HepG2 (cell line): Measurements from ENCODE around the gene TMEM273. TPM values are rescaled to one million over a fixed set of nuclear protein-coding genes. Genes with fewer than 3 reads are reported as not detected.

ENCODE experiments used
- ATAC-seq: fragments of 200-7000 bp; cut with Tn5 transposase; 3 replicates; pipeline ENCODE4 v1.9.1; 2020; ENCODE audit warnings: mild to moderate bottlenecking, moderate library complexity
- BruUV-seq: library from RNA; stranded (reverse); fragments of 400-500 nt; replicated peaks from 2 replicates; lab custom pipeline; 2021; lab: Mats Ljungman, UMichigan
- CTCF ChIA-PET: fragments of 300-600 bp; formaldehyde crosslinking; extraction: SDS; loops from one replicate; lab custom pipeline; 2021; ENCODE audit warnings: low total read pairs, inconsistent platforms, low intra/inter-chr PET ratio; lab: Yijun Ruan, JAX
- POLR2A ChIA-PET: fragments of 350-600 bp; sonication (Branson Sonifier 250); formaldehyde crosslinking; loops from one replicate; lab custom pipeline; 2020; ENCODE audit warnings: antibody characterized with exemption, inconsistent platforms; lab: Yijun Ruan, JAX
- DNase-seq: peaks from one replicate; pipeline ENCODE4 v3.0.0-alpha.2; 2015; ENCODE audit warnings: low spot score
- FAIRE-seq: peaks from 3 replicates; lab custom pipeline; 2011; peaks lifted over from hg19 to GRCh38; lab: Jason Lieb, UNC
- H2AFZ ChIP-seq: one replicate; pipeline ENCODE4 v1.6.1; 2011; ENCODE audit warnings: low read length, inconsistent platforms
- H3K27ac ChIP-seq: fragments of 300-600 bp; 3 replicates; pipeline ENCODE4 v1.8.0; 2011; ENCODE audit warnings: mixed run types, mild to moderate bottlenecking, mixed read lengths, low read length, inconsistent platforms; ENCODE audit not compliant: insufficient read depth; ENCODE audit errors: extremely low read length
- H3K27me3 ChIP-seq, 2 experiments: fragments of 200-600 bp in 1 of 2; 2 replicates in 1 of 2; 3 replicates in 1 of 2; pipeline versions ENCODE4 v1.6.0 to v1.8.0; 2011; ENCODE audit warnings: low read length in 2 of 2, mild to moderate bottlenecking in 2 of 2, moderate library complexity in 2 of 2, inconsistent platforms in 1 of 2; ENCODE audit not compliant: insufficient read depth in 2 of 2, control insufficient read depth in 1 of 2
- H3K36me3 ChIP-seq, 2 experiments: fragments of 200-600 bp in 1 of 2; replicated peaks in 1 of 2; 2 replicates in 1 of 2; 3 replicates in 1 of 2; pipeline versions ENCODE4 v1.5.1 to v1.8.0; 2011; ENCODE audit warnings: low read length in 2 of 2, inconsistent platforms in 1 of 2; ENCODE audit not compliant: insufficient read depth in 2 of 2, control insufficient read depth in 1 of 2
- H3K4me1 ChIP-seq: 2 replicates; pipeline ENCODE4 v1.5.1; 2012; ENCODE audit warnings: low read length, inconsistent platforms; ENCODE audit not compliant: insufficient read depth
- H3K4me2 ChIP-seq: 2 replicates; pipeline ENCODE4 v1.6.0; 2011; ENCODE audit warnings: low read depth, low read length, inconsistent platforms
- H3K4me3 ChIP-seq, 3 experiments: fragments of 200-600 bp in 1 of 3; sonication (generic), shearing (Covaris generic) in 1 of 3; replicated peaks in 1 of 3; 2 replicates each; pipeline ENCODE4 v1.5.1; 2011 to 2016; ENCODE audit warnings: low read length in 3 of 3, inconsistent platforms in 2 of 3, low read depth in 2 of 3, mild to moderate bottlenecking in 2 of 3, control low read depth in 1 of 3, mixed read lengths in 1 of 3; ENCODE audit not compliant: insufficient read depth in 1 of 3
- H3K79me2 ChIP-seq: one replicate; pipeline ENCODE4 v1.6.1; 2011; ENCODE audit warnings: low read length, inconsistent platforms; ENCODE audit not compliant: insufficient read depth
- H3K9ac ChIP-seq: 2 replicates; pipeline ENCODE4 v1.6.0; 2011; ENCODE audit warnings: mild to moderate bottlenecking, low read depth, low read length, inconsistent platforms; ENCODE audit not compliant: insufficient read depth
- H3K9me3 ChIP-seq: 2 replicates; pipeline ENCODE4 v1.5.1; 2012; ENCODE audit warnings: mild to moderate bottlenecking, low read length
- H4K20me1 ChIP-seq: 2 replicates; pipeline ENCODE4 v1.6.0; 2011; ENCODE audit warnings: inconsistent platforms, mild to moderate bottlenecking, low read length, moderate library complexity; ENCODE audit not compliant: insufficient read depth
- AGO1 ChIP-seq: fragments of 200-400 bp; formaldehyde crosslinking; IDR thresholded peaks from 2 replicates; pipeline ENCODE4 v1.6.1; 2017; ENCODE audit warnings: mild to moderate bottlenecking, low read depth, low read length, moderate library complexity; ENCODE audit not compliant: poor library complexity, severe bottlenecking
- AHDC1 ChIP-seq: sonication (generic); formaldehyde crosslinking; IDR thresholded peaks from 2 replicates; pipeline ENCODE4 v1.5.1; 2020; ENCODE audit warnings: mild to moderate bottlenecking, missing genetic modification reagents, borderline replicate concordance
- CBX1 ChIP-seq: IDR thresholded peaks from one replicate; pipeline ENCODE4 v1.6.1; 2016; ENCODE audit warnings: antibody characterized with exemption, low read depth
- CHCHD3 ChIP-seq: sonication (generic); formaldehyde crosslinking; IDR thresholded peaks from 2 replicates; pipeline ENCODE4 v1.8.0; 2022; ENCODE audit warnings: mild to moderate bottlenecking, missing genetic modification reagents, moderate library complexity
- FIP1L1 ChIP-seq: fragments of 200-400 bp; formaldehyde crosslinking; IDR thresholded peaks from 2 replicates; pipeline ENCODE4 v1.6.1; 2018; ENCODE audit warnings: low read depth, mild to moderate bottlenecking, low read length, moderate library complexity, borderline replicate concordance; ENCODE audit not compliant: insufficient read depth
- JARID2 ChIP-seq: sonication (generic); formaldehyde crosslinking; IDR thresholded peaks from 2 replicates; pipeline ENCODE4 v1.8.1; 2023; ENCODE audit warnings: missing genetic modification reagents, inconsistent platforms; ENCODE audit not compliant: insufficient replicate concordance
- SNAPC4 ChIP-seq: sonication (generic); formaldehyde crosslinking; IDR thresholded peaks from 2 replicates; pipeline ENCODE4 v1.4.0; 2020; ENCODE audit warnings: mild to moderate bottlenecking, missing genetic modification reagents
- TCF7 ChIP-seq: sonication (generic); IDR thresholded peaks from 2 replicates; pipeline ENCODE4 v1.6.1; 2016; ENCODE audit warnings: antibody characterized with exemption, low read depth
- YEATS2 ChIP-seq: sonication (generic); formaldehyde crosslinking; IDR thresholded peaks from 2 replicates; pipeline ENCODE4 v1.4.0; 2020; ENCODE audit warnings: missing genetic modification reagents, borderline replicate concordance
- YY1 ChIP-seq: IDR thresholded peaks from 2 replicates; pipeline ENCODE4 v1.6.1; 2011; ENCODE audit warnings: low read length, low read depth, moderate library complexity, mild to moderate bottlenecking; ENCODE audit not compliant: insufficient read depth, insufficient replicate concordance
- ZFP1 ChIP-seq: IDR thresholded peaks from 2 replicates; pipeline ENCODE4 v1.6.1; 2016
- ZNF234 ChIP-seq: sonication (generic); formaldehyde crosslinking; conservative IDR thresholded peaks from 2 replicates; pipeline ENCODE4 v1.5.1; 2020; ENCODE audit warnings: mild to moderate bottlenecking, missing genetic modification reagents
- WGBS: methylation state at CpG from one replicate; pipeline ENCODE4 v1.1.6; 2017; ENCODE audit warnings: low lambda C conversion rate; 5-methylcytosine and 5-hydroxymethylcytosine counted together
- in situ Hi-C: cut with HindIII; loops from 2 replicates; pipeline ENCODE4 v1.10.0; 2017; ENCODE audit warnings: low pct_unique_long_range_greater_than_20kb; ENCODE audit not compliant: extremely low pct_ligation_motif_present
- intact Hi-C: fragments of 100-400 bp; cut with micrococcal nuclease; formaldehyde crosslinking; loops from one replicate; pipeline ENCODE4 v1.10.0; 2022; ENCODE audit not compliant: unreplicated experiment
- polyA plus RNA-seq, 8 experiments: library from polyadenylated mRNA; depleted of rRNA in 3 of 8; stranded (reverse) in 7 of 8; unstranded in 1 of 8; fragments of >200 nt; fragmentation: Illumina TruSeq in 4 of 8; extraction: Trizol in 4 of 8; gene quantifications; 2 replicates each; pipeline versions ENCODE4 v1.2.1 to v1.2.3, GENCODE V29; 2011 to 2016; ENCODE audit warnings: low read depth in 4 of 8, missing spikeins in 1 of 8, mixed read lengths in 1 of 8; ENCODE audit not compliant: insufficient read depth in 1 of 8
- total RNA-seq, 5 experiments: library from RNA; depleted of rRNA; stranded (reverse); fragments of >200 nt; fragmentation: Illumina TruSeq; extraction: Trizol; gene quantifications; 2 replicates each; pipeline ENCODE4 v1.2.3, GENCODE V29; 2016; ENCODE audit warnings: low read depth in 1 of 5

TMEM273 gene
- total and polyA plus RNA-seq, 2 of the 13 experiments (the other 11 are each of a cell fraction or from before 2014, with no cell fraction given): not detected

- intact Hi-C loops (no loop called here), in situ Hi-C loops (no loop called here)
- ChIA-PET CTCF (no interaction called here), POLR2A (no interaction called here)
- Histone ChIP-seq H3K4me2 (no peak overlapping the region), H3K4me3 (no peak overlapping the region), H3K79me2 (no peaks in the 10 kb centered on the region), H3K9ac (no peak overlapping the region), H3K27ac (no peak overlapping the region), H2AFZ (no peak overlapping the region), H3K27me3 (peaks cover 0 to 1% of the 10 kb centered on the region in 2 experiments; a peak in 3 of 5 replicates), H4K20me1 (no peaks in the 10 kb centered on the region), H3K4me1 (no peaks in the 10 kb centered on the region), H3K9me3 (no peaks in the 10 kb centered on the region), H3K36me3 (no peaks in the 10 kb centered on the region)
- 21% methylated on average over 3 of the region's 3 CpGs for WGBS
- TF ChIP-seq SNAPC4 (CRISPR knock-in tag) (no peak), YY1 (no peak), ZFP1 (no peak), AHDC1 (CRISPR knock-in tag) (no peak), FIP1L1 (no peak), ZNF234 (CRISPR knock-in tag) (no peak), JARID2 (no peak), AGO1 (no peak), CHCHD3 (CRISPR knock-in tag) (no peak), TCF7 (no peak), YEATS2 (CRISPR knock-in tag) (no peak), CBX1 (no peak)
- ATAC-seq: no peak
- BruUV-seq: no TSS peak
- no peak for FAIRE-seq
- DNase-seq: no peak
Observed at GRCh38 chr10:49134327-49134726, 53.9 kb downstream of the TMEM273 start.
